Measurements from ENCODE around the gene TMEM158.

Gene TMEM158

GRCh38 chr3:45226206-45226915, at the start of gene TMEM158:
TMEM158 (minus strand) TSS chr3:45226287; CDS start chr3:45226027, 260 bp downstream.
- peak; percentile 73 for DNase-seq (ENCODE audit: low spot score)

- DNase-seq (ENCODE audit: low spot score), result no peak
Measured at GRCh38 chr3:45275006-45275704, 49.1 kb upstream of the TMEM158 start.

- DNase-seq (ENCODE audit: low spot score), result peak; percentile 36
Measured at GRCh38 chr3:45273681-45274515, 47.8 kb upstream of the TMEM158 start.

GRCh38 chr3:45272828-45273470, 46.9 kb upstream of the TMEM158 start:
- peak; percentile 2 for DNase-seq (ENCODE audit: low spot score)

- DNase-seq (ENCODE audit: low spot score), result no peak
Measured at GRCh38 chr3:45272032-45272810, 46.1 kb upstream of the TMEM158 start.

- DNase-seq (ENCODE audit: low spot score), result no peak
Measured at GRCh38 chr3:45269952-45270351, 43.9 kb upstream of the TMEM158 start.

GRCh38 chr3:45267097-45267496, 41.0 kb upstream of the TMEM158 start:
- no peak for DNase-seq (ENCODE audit: low spot score)

GRCh38 chr3:45261333-45262110, 35.4 kb upstream of the TMEM158 start:
- DNase-seq (ENCODE audit: low spot score), result no peak

- DNase-seq (ENCODE audit: low spot score), result no peak
Measured at GRCh38 chr3:45259133-45259532, 33.0 kb upstream of the TMEM158 start.

GRCh38 chr3:45258317-45258716, 32.2 kb upstream of the TMEM158 start:
- DNase-seq (ENCODE audit: low spot score), result no peak

- DNase-seq (ENCODE audit: low spot score), result no peak
Measured at GRCh38 chr3:45253316-45253715, 27.2 kb upstream of the TMEM158 start.

GRCh38 chr3:45252826-45253225, 26.7 kb upstream of the TMEM158 start:
- DNase-seq (ENCODE audit: low spot score), result no peak

GRCh38 chr3:45249391-45249790, 23.3 kb upstream of the TMEM158 start:
- DNase-seq (ENCODE audit: low spot score), result no peak

- no peak for DNase-seq (ENCODE audit: low spot score)
Measured at GRCh38 chr3:45246241-45246640, 20.2 kb upstream of the TMEM158 start.

GRCh38 chr3:45244356-45244755, 18.3 kb upstream of the TMEM158 start:
- no peak for DNase-seq (ENCODE audit: low spot score)

GRCh38 chr3:45241206-45241605, 15.1 kb upstream of the TMEM158 start:
- DNase-seq (ENCODE audit: low spot score), result no peak

- no peak for DNase-seq (ENCODE audit: low spot score)
Measured at GRCh38 chr3:45240292-45240691, 14.2 kb upstream of the TMEM158 start.

GRCh38 chr3:45239254-45239653, 13.2 kb upstream of the TMEM158 start:
- DNase-seq (ENCODE audit: low spot score), result no peak

- no peak for DNase-seq (ENCODE audit: low spot score)
Measured at GRCh38 chr3:45236964-45237363, 10.9 kb upstream of the TMEM158 start.

GRCh38 chr3:45235409-45235808, 9.3 kb upstream of the TMEM158 start:
- DNase-seq (ENCODE audit: low spot score), result no peak

GRCh38 chr3:45234250-45234649, 8.2 kb upstream of the TMEM158 start:
- DNase-seq (ENCODE audit: low spot score), result peak; percentile 32
